ENCODE data around the gene PCBP3. TPM values are rescaled to one million over a fixed set of nuclear protein-coding genes. Genes with fewer than 3 reads are reported as not detected.

Gene PCBP3
- total RNA-seq, 1 experiment from 2014 or later: not detected

DNA sequence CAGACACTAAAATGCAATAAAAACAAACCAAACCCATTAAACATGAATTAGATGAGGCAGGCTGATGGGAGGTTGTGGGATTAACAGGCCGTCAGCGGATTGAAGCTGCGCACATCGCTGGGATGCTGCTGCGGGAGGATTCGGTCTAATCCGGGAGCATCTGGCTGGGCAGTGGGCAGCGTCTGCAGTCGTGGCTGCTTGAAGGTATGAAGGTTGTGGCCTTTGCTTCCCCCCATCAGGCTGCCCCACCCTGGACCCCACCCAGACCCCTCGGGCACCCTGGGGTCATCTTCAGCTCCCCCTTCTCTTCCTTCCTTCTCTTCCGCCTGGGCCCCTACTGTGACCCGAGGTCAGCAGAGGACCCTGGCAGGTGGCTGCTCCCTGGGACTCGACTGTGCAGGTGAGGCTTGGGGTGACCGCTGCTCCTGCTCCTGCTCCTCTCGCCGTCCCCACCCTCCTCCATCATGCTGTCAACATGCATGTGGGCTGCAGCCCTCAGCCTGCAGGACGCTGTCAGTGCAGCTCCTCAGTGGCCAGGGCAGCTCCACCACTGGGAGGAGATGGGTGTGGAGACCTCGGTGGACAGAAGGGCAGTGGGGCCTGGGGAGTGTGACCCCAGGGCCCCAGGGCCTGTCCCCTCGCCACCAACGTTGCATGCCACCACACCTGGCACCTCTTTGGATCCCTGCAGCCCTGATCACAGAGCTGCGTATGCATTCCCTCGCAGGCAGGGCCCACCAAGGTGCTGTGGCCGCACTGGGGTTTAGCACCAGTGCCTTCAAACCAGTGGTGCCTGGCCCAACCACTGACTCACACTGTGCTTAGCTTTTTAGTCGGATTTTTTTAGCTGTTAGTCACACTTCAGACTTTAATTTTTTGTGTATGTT lies 225.8 kb downstream of the PCBP3 start:
- H3K4me2 ChIP-seq: no peak overlapping the region
- no peak overlapping the region for H2AFZ ChIP-seq
- no peaks in the 10 kb centered on the region for H3F3A ChIP-seq (ENCODE audit: insufficient read depth, low read depth)
- no peak overlapping the region for H3K4me3 ChIP-seq
- no peak overlapping the region for H3K27ac ChIP-seq
- POLR2A ChIA-PET (ENCODE audit: unreplicated experiment): no interaction called here
- no peaks in the 10 kb centered on the region for H3K9me3 ChIP-seq (ENCODE audit: insufficient read depth, low read depth)
- H4K20me1 ChIP-seq (ENCODE audit: insufficient read depth): no peaks in the 10 kb centered on the region
- no TSS peak for BruUV-seq (replicated peaks)
- intact Hi-C loops (cut with micrococcal nuclease; ENCODE audit: unreplicated experiment): no loop called here
- CTCF ChIA-PET: no interaction called here
- 0 out of 2 replicates have a peak, but pooled peaks cover 9% of the 10 kb centered on the region for H3K27me3 ChIP-seq (ENCODE audit: insufficient read depth, low read depth)
- TF ChIP-seq, protein P1, sequence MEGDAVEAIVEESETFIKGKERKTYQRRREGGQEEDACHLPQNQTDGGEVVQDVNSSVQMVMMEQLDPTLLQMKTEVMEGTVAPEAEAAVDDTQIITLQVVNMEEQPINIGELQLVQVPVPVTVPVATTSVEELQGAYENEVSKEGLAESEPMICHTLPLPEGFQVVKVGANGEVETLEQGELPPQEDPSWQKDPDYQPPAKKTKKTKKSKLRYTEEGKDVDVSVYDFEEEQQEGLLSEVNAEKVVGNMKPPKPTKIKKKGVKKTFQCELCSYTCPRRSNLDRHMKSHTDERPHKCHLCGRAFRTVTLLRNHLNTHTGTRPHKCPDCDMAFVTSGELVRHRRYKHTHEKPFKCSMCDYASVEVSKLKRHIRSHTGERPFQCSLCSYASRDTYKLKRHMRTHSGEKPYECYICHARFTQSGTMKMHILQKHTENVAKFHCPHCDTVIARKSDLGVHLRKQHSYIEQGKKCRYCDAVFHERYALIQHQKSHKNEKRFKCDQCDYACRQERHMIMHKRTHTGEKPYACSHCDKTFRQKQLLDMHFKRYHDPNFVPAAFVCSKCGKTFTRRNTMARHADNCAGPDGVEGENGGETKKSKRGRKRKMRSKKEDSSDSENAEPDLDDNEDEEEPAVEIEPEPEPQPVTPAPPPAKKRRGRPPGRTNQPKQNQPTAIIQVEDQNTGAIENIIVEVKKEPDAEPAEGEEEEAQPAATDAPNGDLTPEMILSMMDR (conservative IDR thresholded peaks at IDR 0.05): no peak
- TF ChIP-seq EZH2 (IDR thresholded peaks at IDR 0.05; ENCODE audit: low read depth): no peak
- H3K36me3 ChIP-seq (ENCODE audit: low read depth): no peaks in the 10 kb centered on the region
- no peaks in the 10 kb centered on the region for H3K79me2 ChIP-seq (ENCODE audit: low read depth)
- no peak for DNase-seq
- 0 out of 2 replicates have a peak, but pooled peaks cover 1% of the 10 kb centered on the region for H3K4me1 ChIP-seq (replicated peaks; ENCODE audit: insufficient read depth)
- no peaks in the 10 kb centered on the region for H3K9me2 ChIP-seq (ENCODE audit: insufficient read depth)

DNA sequence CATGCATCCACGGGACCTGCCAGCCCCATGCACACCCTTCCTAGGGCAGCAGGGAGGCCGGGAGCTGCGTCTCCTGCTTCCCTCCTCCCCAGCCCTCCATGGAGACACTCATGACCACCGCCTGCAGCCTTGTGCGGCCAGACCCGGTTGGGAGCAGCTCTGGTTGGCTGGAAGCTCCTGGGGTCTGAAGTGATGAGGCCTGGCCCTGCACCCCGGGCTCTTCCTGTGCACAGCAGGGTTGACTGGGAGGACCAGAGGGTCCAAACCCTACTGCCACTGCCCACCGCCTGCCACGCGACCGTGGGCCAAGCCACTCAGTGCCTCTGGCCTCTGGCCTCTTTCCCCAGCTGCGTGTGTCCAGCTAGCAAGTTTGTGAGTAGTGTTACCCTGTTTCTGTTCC lies 226.9 kb downstream of the PCBP3 start:
- Histone ChIP-seq H3K9me3 (ENCODE audit: insufficient read depth, low read depth) (no peaks in the 10 kb centered on the region), H3K27me3 (ENCODE audit: insufficient read depth, low read depth) (0 out of 2 replicates have a peak, but pooled peaks cover 9% of the 10 kb centered on the region), H3K36me3 (ENCODE audit: low read depth) (no peaks in the 10 kb centered on the region), H3K9me2 (ENCODE audit: insufficient read depth) (no peaks in the 10 kb centered on the region), H3K4me1 (replicated peaks; ENCODE audit: insufficient read depth) (0 out of 2 replicates have a peak, but pooled peaks cover 10% of the 10 kb centered on the region), H3K4me2 (no peak overlapping the region), H3K4me3 (no peak overlapping the region), H4K20me1 (ENCODE audit: insufficient read depth) (no peaks in the 10 kb centered on the region), H3K27ac (no peak overlapping the region), H2AFZ (no peak overlapping the region), H3K79me2 (ENCODE audit: low read depth) (no peaks in the 10 kb centered on the region), H3F3A (ENCODE audit: insufficient read depth, low read depth) (no peaks in the 10 kb centered on the region)
- CTCF ChIA-PET: no interaction called here
- intact Hi-C loops (cut with micrococcal nuclease; ENCODE audit: unreplicated experiment): no loop called here
- BruUV-seq (replicated peaks): no TSS peak
- no peak for DNase-seq
- POLR2A ChIA-PET (ENCODE audit: unreplicated experiment): no interaction called here
- TF ChIP-seq, protein P1 (conservative IDR thresholded peaks at IDR 0.05): no peak
- TF ChIP-seq EZH2 (IDR thresholded peaks at IDR 0.05; ENCODE audit: low read depth): no peak

DNA sequence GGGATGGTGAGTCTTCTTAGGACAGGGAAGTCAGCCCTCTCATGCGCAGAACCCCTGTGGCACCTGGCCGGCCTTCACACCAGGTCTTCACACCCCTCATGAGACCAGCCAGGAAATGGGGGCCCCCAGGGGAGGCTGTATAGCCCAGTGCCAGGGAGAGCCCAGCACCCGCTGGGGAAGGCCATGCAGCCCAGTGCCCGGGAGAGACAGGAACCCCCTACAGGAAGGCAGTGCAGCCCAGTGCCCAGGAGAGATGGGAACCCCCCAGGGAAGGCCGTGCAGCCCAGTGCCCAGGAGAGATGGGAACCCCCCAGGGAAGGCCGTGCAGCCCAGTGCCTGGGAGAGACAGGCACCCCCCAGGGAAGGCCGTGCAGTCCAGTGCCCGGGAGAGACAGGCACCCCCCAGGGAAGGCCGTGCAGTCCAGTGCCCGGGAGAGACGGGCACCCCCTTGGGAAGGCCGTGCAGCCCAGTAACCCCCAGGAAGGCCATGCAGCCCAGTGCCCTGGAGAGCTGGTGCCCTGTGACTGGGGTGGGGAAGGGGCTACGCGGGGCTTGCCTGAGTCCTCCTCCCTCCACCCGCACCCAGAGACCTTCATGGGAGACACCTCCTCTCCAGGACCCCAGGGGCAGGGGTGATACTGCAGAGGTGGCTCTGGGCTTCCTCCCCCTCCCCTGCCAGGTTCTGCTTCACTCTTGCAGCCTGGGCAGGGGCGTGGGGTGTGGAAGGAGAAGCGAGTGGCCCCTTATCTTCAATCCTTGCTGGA lies 227.5 kb downstream of the PCBP3 start:
- TF ChIP-seq, protein P1 (conservative IDR thresholded peaks at IDR 0.05): no peak
- no peak for TF ChIP-seq EZH2 (IDR thresholded peaks at IDR 0.05; ENCODE audit: low read depth)
- H3K36me3 ChIP-seq (ENCODE audit: low read depth): no peaks in the 10 kb centered on the region
- 0 out of 2 replicates have a peak, but pooled peaks cover 11% of the 10 kb centered on the region for H3K4me1 ChIP-seq (replicated peaks; ENCODE audit: insufficient read depth)
- no peak overlapping the region for H3K27ac ChIP-seq
- intact Hi-C loops (cut with micrococcal nuclease; ENCODE audit: unreplicated experiment): no loop called here
- no peak for DNase-seq
- no TSS peak for BruUV-seq (replicated peaks)
- H3K4me2 ChIP-seq: no peak overlapping the region
- H4K20me1 ChIP-seq (ENCODE audit: insufficient read depth): no peaks in the 10 kb centered on the region
- H2AFZ ChIP-seq: no peak overlapping the region
- H3K79me2 ChIP-seq (ENCODE audit: low read depth): no peaks in the 10 kb centered on the region
- CTCF ChIA-PET: no interaction called here
- 0 out of 2 replicates have a peak, but pooled peaks cover 9% of the 10 kb centered on the region for H3K27me3 ChIP-seq (ENCODE audit: insufficient read depth, low read depth)
- no peaks in the 10 kb centered on the region for H3K9me2 ChIP-seq (ENCODE audit: insufficient read depth)
- POLR2A ChIA-PET (ENCODE audit: unreplicated experiment): no interaction called here
- H3K4me3 ChIP-seq: no peak overlapping the region
- no peaks in the 10 kb centered on the region for H3K9me3 ChIP-seq (ENCODE audit: insufficient read depth, low read depth)
- H3F3A ChIP-seq (ENCODE audit: insufficient read depth, low read depth): no peaks in the 10 kb centered on the region
